Measurements from ENCODE around the gene RDX.
A peak's percentile ranks its signal among the peaks of the same experiment; 100 is the strongest.

Gene RDX

GRCh38 chr11:110168033-110168803 lies 128.2 kb downstream of the RDX start:
- peak in 1 of 2 experiments; percentile 4 for DNase-seq

GRCh38 chr11:110165039-110165925 lies 131.1 kb downstream of the RDX start:
- no peak for DNase-seq

- DNase-seq, result no peak
These were observed 134.2 kb downstream of the RDX start for GRCh38 chr11:110162216-110162615.

- no peak for DNase-seq
These were observed 135.4 kb downstream of the RDX start for GRCh38 chr11:110161061-110161460.

GRCh38 chr11:110160437-110160836 lies 136.0 kb downstream of the RDX start:
- DNase-seq, result no peak

GRCh38 chr11:110160016-110160415 lies 136.4 kb downstream of the RDX start:
- no peak for DNase-seq

- no peak for DNase-seq
These were observed 136.9 kb downstream of the RDX start for GRCh38 chr11:110159476-110159875.

- DNase-seq, result no peak
These were observed 137.9 kb downstream of the RDX start for GRCh38 chr11:110158317-110159200.

GRCh38 chr11:110156503-110156902 lies 139.9 kb downstream of the RDX start:
- no peak for DNase-seq

GRCh38 chr11:110153474-110153873 lies 142.9 kb downstream of the RDX start:
- no peak for DNase-seq

GRCh38 chr11:110152199-110152598 lies 144.2 kb downstream of the RDX start:
- DNase-seq, result no peak

GRCh38 chr11:110148775-110149744 lies 147.4 kb downstream of the RDX start:
- no peak for DNase-seq

GRCh38 chr11:110147962-110148709 lies 148.3 kb downstream of the RDX start:
- no peak for DNase-seq

- no peak for DNase-seq
These were observed 154.6 kb downstream of the RDX start for GRCh38 chr11:110141812-110142211.

- DNase-seq, result peak; percentile 81 to 88
These were observed 162.3 kb downstream of the RDX start for GRCh38 chr11:110134110-110134509.

- DNase-seq, result no peak
These were observed 163.3 kb downstream of the RDX start for GRCh38 chr11:110133160-110133559.

GRCh38 chr11:110131386-110132123 lies 164.9 kb downstream of the RDX start:
- DNase-seq, result peak; percentile 35 to 60

GRCh38 chr11:110130642-110131238 lies 165.7 kb downstream of the RDX start:
- peak; percentile 86 to 95 for DNase-seq

- peak; percentile 8 to 12 for DNase-seq
These were observed 168.3 kb downstream of the RDX start for GRCh38 chr11:110128161-110128560.

GRCh38 chr11:110126936-110127335 lies 169.5 kb downstream of the RDX start:
- DNase-seq, result no peak

All from NCI-H1930 (cell line).